Chondrocyte (in vitro differentiated cells): Measurements from ENCODE around the gene TMEM178A. TPM values are rescaled to one million over a fixed set of nuclear protein-coding genes. Genes with fewer than 3 reads are reported as not detected.

Experiments used
- DNase-seq: peaks from one replicate; pipeline ENCODE4 v3.0.0; 2021; ENCODE audit warnings: mixed read lengths, low spot score
- H3K27ac Mint-ChIP-seq: one replicate; pipeline ENCODE4 v1.8.0; 2021; ENCODE audit warnings: mild to moderate bottlenecking, moderate library complexity, mixed read lengths; ENCODE audit not compliant: unreplicated experiment
- H3K27me3 Mint-ChIP-seq: 2 replicates; pipeline ENCODE4 v1.8.0; 2021; ENCODE audit warnings: low read depth, mixed read lengths
- H3K36me3 Mint-ChIP-seq: 2 replicates; pipeline ENCODE4 v1.8.0; 2021; ENCODE audit warnings: low read depth, mixed read lengths
- H3K4me1 Mint-ChIP-seq: 2 replicates; pipeline ENCODE4 v1.8.0; 2021; ENCODE audit warnings: low read depth, mild to moderate bottlenecking, mixed read lengths
- H3K4me3 Mint-ChIP-seq: one replicate; pipeline ENCODE4 v1.8.0; 2021; ENCODE audit warnings: mild to moderate bottlenecking, moderate library complexity, mixed read lengths; ENCODE audit not compliant: unreplicated experiment
- H3K9me3 Mint-ChIP-seq: 2 replicates; pipeline ENCODE4 v1.8.0; 2021; ENCODE audit warnings: low read depth, mixed read lengths
- CTCF ChIP-seq: fragments of 200-600 bp; sonication (generic); IDR thresholded peaks from 2 replicates; pipeline ENCODE4 v1.5.0; 2021; ENCODE audit warnings: antibody characterized with exemption, mild to moderate bottlenecking, moderate library complexity
- total RNA-seq: library from RNA; stranded (reverse); gene quantifications from 3 replicates; pipeline ENCODE4 v1.2.1, GENCODE V29; 2021

The TMEM178A gene
- total RNA-seq, 1 donor from 2014 or later, result 1.3 TPM

DNA sequence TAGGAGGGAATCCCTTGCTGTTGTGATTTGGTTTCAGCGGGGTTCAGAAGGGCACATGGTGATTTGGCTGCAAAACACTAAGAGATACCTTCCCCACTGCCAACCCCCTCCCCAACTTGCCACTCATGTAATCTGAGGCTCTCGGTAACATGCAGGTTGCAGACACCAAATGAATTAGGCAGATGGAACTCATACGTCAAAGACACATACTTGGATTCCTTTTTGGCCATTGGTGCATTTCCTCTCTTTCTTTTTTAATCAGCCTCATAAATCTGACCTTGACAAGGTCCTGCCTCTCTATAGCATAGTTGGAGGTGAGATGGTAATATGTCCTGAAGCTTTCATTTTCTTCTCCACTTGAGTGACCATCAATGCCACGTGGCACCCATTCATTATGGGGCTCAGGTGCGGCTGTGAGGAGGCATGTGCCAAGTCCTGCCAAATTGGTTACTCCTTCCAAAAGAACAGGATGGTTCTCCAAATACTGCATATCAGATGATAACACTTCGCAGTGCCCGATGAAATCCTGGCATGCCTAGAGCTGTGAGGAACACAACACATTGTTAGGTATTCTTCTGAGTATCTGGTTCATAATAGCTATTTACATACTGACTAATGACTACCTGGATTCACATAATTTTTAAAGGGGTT, 8.3 kb upstream of the TMEM178A start:
- peaks cover 15% of the 10 kb centered on the region for H3K9me3 Mint-ChIP-seq
- peaks cover 6% of the 10 kb centered on the region for H3K4me1 Mint-ChIP-seq
- TF ChIP-seq CTCF, result no peak
- no peak for DNase-seq
- no peak overlapping the region for H3K27ac Mint-ChIP-seq
- H3K36me3 Mint-ChIP-seq, result peaks cover 3% of the 10 kb centered on the region
- H3K27me3 Mint-ChIP-seq, result peaks cover 4% of the 10 kb centered on the region
- no peak overlapping the region for H3K4me3 Mint-ChIP-seq

DNA sequence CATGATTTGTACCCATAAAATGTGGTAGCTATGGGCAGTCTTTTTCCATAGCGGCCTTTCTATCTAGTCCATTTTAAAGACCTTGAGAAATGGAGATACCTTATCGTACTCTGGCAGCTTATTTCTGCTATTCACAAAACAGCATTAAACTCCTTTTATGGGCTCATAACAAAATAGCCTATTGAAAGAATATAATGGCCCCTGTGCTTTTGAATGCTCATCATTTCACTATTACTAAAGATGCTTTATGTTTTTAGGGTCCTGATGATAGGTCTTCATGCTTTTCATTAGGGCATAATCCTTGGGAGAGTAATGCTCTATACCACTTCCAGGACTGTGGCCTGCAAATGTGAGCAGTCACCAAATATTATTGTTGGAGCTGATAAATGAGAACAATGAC, 7.3 kb upstream of the TMEM178A start:
- Mint-ChIP-seq H3K4me1 (peaks cover 6% of the 10 kb centered on the region), H3K9me3 (peaks cover 8% of the 10 kb centered on the region), H3K27ac (no peak overlapping the region), H3K36me3 (no peaks in the 10 kb centered on the region), H3K27me3 (peaks cover 4% of the 10 kb centered on the region), H3K4me3 (no peak overlapping the region)
- DNase-seq, result no peak
- no peak for TF ChIP-seq CTCF

- Mint-ChIP-seq H3K27me3 (peaks cover 2% of the 10 kb centered on the region), H3K36me3 (no peaks in the 10 kb centered on the region), H3K4me3 (no peak overlapping the region), H3K9me3 (peaks cover 3% of the 10 kb centered on the region), H3K4me1 (peaks cover 7% of the 10 kb centered on the region), H3K27ac (no peak overlapping the region)
- TF ChIP-seq CTCF, result no peak
- no peak for DNase-seq
Observed at GRCh38 chr2:39659765-39660611, 5.7 kb upstream of the TMEM178A start.

GRCh38 chr2:39660612-39661236, 5.0 kb upstream of the TMEM178A start:
- peaks cover 2% of the 10 kb centered on the region for H3K27me3 Mint-ChIP-seq
- peaks cover 10% of the 10 kb centered on the region for H3K4me1 Mint-ChIP-seq
- no peak for TF ChIP-seq CTCF
- H3K4me3 Mint-ChIP-seq, result no peak overlapping the region
- H3K36me3 Mint-ChIP-seq, result no peaks in the 10 kb centered on the region
- no peaks in the 10 kb centered on the region for H3K9me3 Mint-ChIP-seq
- H3K27ac Mint-ChIP-seq, result no peak overlapping the region
- DNase-seq, result no peak

GRCh38 chr2:39661826-39662225, 3.9 kb upstream of the TMEM178A start:
- H3K36me3 Mint-ChIP-seq, result no peaks in the 10 kb centered on the region
- TF ChIP-seq CTCF, result no peak
- H3K9me3 Mint-ChIP-seq, result no peaks in the 10 kb centered on the region
- no peak overlapping the region for H3K27ac Mint-ChIP-seq
- no peak overlapping the region for H3K4me3 Mint-ChIP-seq
- H3K27me3 Mint-ChIP-seq, result peaks cover 5% of the 10 kb centered on the region
- DNase-seq, result no peak
- H3K4me1 Mint-ChIP-seq, result peaks cover 16% of the 10 kb centered on the region
